Purkinje cell (primary cell): ENCODE results near the gene PPP1R3D. TPM values are rescaled to one million over a fixed set of nuclear protein-coding genes. Genes with fewer than 3 reads are reported as not detected.

Experiments used
- polyA plus RNA-seq: library from polyadenylated mRNA; unstranded; fragments of >200 nt; fragmentation: Nextera tagmentation; gene quantifications from 2 replicates; pipeline ENCODE4 v1.2.1, GENCODE V29; 2014

PPP1R3D gene, protein sequence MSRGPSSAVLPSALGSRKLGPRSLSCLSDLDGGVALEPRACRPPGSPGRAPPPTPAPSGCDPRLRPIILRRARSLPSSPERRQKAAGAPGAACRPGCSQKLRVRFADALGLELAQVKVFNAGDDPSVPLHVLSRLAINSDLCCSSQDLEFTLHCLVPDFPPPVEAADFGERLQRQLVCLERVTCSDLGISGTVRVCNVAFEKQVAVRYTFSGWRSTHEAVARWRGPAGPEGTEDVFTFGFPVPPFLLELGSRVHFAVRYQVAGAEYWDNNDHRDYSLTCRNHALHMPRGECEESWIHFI
- polyA plus RNA-seq: 1.9 and 4.9 TPM in 2 replicates

GRCh38 chr20:59940129-59940955, at the start of gene PPP1R3D, which contains the start of gene FAM217B:
TSS of gene PPP1R3D (minus strand) at chr20:59940305. CDS start at chr20:59939931, 374 bp downstream.
TSS of gene FAM217B (plus strand) at chr20:59940389. CDS start at chr20:59943944, 3,555 bp downstream.

GRCh38 chr20:59958123-59958522, 18.0 kb upstream of the PPP1R3D start, which contains the start of gene CDH26:
TSS of gene CDH26 (plus strand) at chr20:59958423. CDS start at chr20:59958727, 304 bp downstream.

GRCh38 chr20:59933296-59933848, 6.7 kb downstream of the PPP1R3D start, which contains the start of gene SYCP2:
TSS of gene SYCP2 (minus strand) at chr20:59933637. CDS start at chr20:59922413, 11,224 bp downstream.

Other genes with a start within 250 kb of the PPP1R3D start
- 5.9 and 10.1 TPM in 2 replicates for gene SYCP2, start 6.7 kb downstream of the PPP1R3D start, polyA plus RNA-seq
- gene FAM217B, start 84 bp upstream of the PPP1R3D start, polyA plus RNA-seq: 30.7 and 40.4 TPM in 2 replicates
- 6.2 and 15.3 TPM in 2 replicates for gene CDH26, start 18.1 kb upstream of the PPP1R3D start, polyA plus RNA-seq